HG02678 (cell line): ENCODE measurements around the gene RHOT2.
"Not testable (repeated sequence)": the region's sequence is repeated elsewhere in the genome, so short reads cannot be mapped to it uniquely, and the experiment has no call there.

Experiments
- ATAC-seq: cut with Tn5 transposase; IDR thresholded peaks from one replicate; pipeline ENCODE4 v1.9.1; 2021; ENCODE audit warnings: mild to moderate bottlenecking, moderate library complexity; ENCODE audit not compliant: unreplicated experiment

The RHOT2 gene

DNA sequence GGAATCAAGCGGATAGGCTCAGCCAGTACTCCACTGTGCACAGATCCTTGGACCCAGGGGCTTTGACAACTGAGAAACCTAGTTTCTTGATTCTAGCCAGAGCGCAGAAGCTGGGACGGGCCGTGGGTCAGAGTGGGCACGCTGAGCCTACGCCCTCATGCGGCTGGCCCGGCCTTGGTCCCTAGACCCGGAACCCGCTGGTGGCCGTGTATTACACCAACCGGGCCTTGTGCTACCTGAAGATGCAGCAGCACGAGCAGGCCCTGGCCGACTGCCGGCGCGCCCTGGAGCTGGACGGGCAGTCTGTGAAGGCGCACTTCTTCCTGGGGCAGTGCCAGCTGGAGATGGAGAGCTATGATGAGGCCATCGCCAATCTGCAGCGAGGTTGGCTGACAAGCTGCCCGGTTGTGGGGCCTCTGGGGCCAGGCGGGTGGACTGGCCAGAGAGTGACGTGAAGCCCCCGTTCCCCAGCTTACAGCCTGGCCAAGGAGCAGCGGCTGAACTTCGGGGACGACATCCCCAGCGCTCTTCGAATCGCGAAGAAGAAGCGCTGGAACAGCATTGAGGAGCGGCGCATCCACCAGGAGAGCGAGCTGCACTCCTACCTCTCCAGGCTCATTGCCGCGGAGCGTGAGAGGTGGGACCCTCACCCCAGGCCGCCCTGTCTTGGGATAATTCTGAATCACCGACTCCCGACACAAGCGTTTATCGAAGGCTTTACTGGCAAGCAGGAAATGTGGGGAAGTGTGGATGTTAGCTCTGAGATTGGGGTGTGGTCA is 13.2 kb downstream of the RHOT2 start:
- ATAC-seq, result no peak

DNA sequence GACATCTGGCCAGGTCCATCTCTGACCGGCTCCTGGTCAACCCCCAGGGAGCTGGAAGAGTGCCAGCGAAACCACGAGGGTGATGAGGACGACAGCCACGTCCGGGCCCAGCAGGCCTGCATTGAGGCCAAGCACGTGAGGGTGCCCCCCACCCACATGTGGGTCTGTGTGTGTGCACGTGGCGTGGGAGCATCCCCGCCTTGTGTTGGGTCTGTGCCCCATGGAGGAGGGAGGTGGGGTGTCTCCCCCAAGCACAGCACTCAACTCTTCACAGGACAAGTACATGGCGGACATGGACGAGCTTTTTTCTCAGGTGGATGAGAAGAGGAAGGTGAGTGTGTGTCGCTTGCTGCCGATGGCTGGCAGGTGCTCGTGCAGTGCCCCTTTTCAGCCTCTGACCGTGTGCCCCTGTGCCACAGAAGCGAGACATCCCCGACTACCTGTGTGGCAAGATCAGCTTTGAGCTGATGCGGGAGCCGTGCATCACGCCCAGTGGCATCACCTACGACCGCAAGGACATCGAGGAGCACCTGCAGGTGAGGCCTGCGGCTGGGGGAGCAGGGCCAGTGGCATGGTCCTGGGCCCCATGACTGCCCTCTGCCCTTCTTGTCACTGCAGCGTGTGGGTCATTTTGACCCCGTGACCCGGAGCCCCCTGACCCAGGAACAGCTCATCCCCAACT is 14.0 kb downstream of the RHOT2 start:
- ATAC-seq, result no peak

DNA sequence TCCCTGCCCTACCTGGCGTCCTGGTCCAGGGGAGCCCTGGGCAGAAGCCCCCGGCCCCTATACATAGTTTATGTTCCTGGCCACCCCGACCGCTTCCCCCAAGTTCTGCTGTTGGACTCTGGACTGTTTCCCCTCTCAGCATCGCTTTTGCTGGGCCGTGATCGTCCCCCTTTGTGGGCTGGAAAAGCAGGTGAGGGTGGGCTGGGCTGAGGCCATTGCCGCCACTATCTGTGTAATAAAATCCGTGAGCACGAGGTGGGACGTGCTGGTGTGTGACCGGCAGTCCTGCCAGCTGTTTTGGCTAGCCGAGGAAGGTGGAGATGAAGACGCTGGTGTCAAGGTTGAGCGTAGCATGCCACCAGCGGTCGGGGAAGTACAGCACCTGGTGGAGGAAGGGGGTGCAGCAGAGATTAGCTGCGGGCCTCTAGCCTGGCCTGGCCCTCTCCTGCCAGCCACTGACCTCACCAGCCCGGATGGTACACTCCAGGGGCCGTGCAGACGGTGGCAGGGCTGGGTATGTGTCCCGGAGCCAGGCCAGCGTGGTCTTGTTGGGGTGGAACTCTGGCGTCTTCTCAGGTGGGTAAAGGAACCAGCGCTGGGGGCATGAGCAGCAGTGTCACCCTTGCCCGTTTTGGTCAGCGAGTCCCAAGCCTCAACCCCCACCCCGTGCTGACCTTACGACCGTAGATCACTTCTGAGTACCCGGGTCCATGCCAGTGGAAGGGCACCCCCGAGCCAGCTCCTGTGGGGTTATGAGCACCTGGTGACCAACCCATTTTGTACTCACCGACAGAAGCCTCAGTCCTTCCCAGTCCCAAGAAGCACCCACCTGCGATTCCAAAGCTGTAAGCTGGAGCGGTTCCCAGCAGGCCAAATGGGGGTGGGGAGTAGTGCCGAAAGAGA is 14.8 kb downstream of the RHOT2 start:
- no peak for ATAC-seq

DNA sequence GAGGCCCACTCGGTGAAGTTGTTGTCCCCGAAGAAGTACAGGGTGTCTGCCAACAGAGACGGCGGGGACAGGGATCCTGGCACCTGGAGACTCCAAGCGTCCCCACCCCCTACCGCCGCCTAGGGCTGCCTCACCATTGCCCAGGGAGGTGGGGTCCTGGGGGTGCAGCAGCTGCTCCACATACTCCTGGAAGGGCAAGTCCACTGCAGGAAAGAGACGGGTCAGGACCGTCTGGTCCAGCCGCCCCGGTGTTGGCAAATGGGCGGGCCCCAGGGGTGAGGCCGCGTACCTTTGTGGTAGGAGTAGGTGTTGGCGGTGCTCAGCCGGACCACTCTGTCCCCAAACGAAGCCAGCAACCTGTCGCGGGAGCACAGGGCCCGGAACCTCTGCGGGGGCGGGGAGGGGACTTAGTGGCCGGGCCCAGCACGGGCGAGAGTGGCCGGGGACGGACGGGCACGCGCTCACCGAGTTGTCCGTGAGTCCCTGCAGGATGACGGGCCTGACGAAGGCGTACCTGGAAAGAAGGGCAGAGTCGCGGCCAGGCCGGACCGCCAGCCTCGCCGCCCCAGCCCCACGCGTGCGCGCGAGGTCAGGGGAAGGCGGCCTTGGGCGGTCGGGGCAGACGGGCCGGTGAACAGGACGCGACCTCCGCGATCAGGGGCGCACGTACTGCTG is 15.6 kb downstream of the RHOT2 start:
- no peak for ATAC-seq

DNA sequence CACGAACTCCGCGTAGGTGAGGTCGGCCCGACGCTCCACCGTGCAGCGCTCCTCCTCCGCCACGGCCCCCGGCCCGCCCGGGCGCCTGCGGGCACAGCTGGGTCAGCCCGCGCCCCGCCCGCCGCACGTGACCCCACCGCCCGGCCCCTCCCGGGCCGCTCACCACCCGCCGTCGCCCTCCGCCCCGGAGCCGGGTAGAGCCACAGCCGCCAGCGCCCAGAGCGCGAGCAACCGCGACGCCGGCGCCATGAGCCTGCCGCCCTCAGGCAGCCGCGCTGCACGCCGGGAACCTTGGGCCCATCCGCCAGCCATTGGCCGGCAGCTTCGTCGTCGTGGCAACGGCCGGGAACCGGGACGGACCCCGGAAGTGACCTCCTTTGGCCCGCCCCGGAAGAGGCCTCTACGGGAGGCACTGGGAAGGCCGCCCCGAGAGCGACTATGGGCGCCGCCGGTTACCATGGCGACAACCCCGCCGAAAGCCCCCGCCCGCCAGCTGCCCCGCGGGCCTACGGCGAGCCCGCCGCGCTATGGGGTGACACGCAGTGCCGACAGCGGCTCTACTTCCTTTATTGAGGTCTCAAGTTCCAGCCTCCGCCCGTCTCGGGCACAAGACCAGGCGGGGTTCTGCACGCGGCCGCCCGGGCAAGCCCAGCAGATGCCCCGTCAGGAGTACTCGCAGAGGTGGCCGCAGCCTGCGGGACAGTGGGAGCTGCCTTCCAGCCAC is 16.3 kb downstream of the RHOT2 start, which contains the start of gene JMJD8:
JMJD8 (minus strand) TSS at position 264 of the 724 bp plus-strand sequence; CDS start at position 249, 15 bp downstream.
- ATAC-seq, result peak; percentile 64

DNA sequence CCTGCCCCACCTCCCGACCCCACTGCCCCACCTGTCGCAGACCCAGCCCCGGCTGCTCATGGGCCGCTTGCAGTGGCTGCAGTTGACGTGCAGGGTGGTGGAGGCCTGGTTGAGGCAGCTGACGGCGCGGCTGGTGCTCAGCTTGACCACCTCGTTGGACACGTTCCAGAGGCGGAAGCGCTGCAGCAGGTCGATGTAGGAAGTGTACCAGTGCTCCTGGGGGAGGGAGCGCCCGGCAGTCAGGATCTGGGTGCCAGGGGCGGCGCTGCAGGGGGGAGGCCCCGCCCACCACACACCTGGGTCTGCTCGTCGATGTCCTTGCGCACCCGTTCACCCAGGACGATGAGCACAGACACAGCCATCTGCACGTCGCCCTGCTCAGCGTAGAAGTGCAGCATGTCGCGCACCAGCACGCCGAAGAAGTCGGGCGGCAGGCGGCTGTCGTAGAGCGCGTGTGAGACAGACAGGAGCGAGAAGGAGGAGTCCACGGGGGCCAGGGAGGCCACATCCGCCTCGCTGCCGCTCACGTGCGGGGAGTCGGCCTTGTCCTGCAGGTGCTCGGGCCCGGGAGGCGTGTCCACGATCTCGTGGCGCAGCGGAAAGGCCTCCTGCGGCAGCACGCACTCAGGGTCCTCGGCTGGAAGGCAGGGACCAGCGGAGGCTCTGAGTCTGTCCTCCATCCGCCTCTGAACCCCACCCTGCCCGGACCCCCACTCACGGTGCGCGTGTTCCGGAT is 17.2 kb downstream of the RHOT2 start:
- ATAC-seq, result no peak

DNA sequence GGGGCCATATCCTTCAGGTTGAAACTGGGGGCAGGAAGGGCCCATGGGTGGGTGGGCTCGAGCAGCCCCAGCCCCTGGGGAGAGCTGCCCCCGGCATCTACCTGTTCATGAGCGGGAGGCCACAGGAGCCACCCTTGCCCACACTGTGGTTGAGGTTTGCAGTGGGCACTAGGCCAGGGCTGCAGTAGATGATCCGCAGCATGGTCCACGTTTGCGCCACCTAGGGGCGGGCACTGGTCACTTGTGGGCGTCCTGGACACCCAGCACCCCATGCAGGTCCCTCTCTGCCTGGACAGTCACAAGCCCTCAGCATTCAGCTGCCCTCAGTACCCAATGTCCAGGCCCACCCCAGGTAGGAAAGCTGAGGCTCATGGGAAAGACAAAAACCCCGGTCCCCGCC is 18.0 kb downstream of the RHOT2 start:
- no peak for ATAC-seq

DNA sequence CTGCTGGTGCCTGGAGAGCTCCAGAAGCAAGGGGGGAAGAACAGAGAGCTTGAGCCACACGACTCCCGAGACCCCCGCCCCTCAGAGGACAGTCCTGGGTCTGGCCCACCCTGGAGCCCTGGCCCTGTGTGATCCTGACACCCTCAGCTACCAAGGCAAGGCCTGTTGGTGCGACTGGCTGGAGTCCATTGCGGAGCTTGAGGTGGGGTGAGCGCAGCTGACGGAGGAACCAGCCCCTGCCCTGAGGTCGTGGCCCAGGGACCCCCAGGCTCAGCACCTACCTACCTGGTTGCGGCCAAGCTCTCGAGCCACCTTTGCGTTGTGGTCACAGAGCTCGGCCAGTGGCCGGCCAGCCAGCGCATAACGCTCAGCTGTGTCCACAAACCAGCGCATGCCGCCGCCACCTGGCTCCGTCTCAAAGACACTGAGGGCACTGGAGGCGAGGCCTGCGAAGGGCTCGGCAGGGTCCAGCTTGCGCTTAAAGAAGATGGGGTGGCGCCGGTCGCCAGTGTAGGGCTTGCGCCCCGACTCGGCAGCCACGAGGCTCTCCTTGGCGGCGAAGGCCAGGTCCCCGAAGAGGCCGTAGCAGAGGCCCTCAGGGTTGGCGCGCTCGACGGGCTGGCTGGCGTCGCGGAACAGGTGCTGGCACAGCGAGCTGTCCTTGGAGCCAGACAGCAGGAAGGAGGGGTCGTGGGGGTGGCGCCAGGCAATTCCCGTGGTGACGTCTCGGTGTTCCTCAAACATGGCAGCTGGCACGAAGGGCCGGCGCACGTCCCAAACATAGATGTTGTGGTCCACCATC is 18.7 kb downstream of the RHOT2 start:
- no peak for ATAC-seq

DNA sequence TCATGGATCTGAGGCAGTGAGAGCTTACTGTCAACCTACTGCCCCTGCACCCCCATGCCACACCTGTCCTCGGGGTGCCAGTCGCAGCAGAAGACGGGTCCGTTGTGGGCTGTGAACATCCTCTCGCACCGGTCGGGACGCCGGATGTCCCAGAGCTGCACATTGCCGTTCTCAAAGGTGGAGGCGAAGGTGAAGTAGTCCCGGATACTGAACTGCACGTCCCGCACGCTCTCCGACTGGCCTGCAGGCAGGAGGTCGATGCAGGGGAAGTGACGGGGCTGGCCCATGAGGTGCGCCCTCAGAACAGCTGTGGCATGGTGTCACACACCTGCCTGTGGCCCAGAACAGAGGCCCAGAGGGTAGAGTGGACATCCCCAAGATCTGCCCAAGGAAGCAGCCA is 19.6 kb downstream of the RHOT2 start:
- ATAC-seq, result no peak

DNA sequence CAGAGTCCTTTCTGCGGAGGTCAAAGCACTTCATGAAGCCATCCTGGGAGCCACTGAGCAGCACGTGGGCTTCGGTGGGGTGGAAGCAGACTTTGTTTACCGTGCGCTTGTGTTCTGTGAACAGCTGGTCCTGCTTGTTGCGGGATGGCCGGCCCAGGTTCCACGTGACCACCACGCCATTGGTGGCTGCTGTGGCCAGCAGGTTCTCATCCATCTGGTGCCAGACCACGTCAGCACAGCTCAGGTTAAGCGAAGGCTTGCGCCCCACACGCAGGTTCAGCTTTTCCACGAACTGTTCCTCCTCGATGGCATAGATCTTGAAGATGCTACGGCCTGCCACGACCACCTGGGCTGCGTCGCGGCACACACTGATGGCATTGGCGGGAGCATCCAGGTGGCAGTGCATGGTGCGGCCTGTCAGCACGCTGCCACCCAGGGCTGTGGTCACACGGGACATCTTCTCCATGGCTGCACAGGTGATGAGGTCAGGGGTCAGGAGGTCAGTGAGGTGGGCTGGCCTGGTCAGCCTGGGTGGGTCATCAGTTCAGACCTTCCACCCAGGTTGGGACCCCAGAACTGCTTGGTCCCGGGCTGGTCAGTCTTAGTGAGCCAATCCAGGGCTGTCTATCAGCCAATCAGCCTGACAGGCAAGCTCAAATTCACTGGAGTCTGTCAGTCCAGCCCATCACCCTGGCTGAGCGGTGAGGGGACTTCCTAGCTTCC is 21.4 kb downstream of the RHOT2 start:
- no peak for ATAC-seq

DNA sequence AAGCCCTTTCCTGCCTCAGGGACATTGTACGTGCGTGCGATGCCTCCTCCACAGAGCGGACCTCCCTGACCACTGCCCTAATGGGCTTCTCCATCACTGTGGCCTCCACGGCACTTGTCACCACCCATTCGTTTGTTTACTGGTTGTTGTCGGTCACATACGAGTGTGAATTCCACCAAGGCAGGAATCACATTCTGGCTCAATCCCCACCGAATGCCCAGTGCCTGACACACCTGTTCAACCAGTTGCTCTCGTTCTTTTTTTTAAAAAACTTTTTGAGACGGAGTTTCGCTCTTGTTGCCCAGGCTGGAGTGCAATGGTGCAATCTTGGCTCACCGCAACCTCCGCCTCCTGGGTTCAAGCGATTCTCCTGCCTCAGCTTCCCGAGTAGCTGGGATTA is 23.3 kb downstream of the RHOT2 start:
- not testable (repeated sequence) for ATAC-seq

DNA sequence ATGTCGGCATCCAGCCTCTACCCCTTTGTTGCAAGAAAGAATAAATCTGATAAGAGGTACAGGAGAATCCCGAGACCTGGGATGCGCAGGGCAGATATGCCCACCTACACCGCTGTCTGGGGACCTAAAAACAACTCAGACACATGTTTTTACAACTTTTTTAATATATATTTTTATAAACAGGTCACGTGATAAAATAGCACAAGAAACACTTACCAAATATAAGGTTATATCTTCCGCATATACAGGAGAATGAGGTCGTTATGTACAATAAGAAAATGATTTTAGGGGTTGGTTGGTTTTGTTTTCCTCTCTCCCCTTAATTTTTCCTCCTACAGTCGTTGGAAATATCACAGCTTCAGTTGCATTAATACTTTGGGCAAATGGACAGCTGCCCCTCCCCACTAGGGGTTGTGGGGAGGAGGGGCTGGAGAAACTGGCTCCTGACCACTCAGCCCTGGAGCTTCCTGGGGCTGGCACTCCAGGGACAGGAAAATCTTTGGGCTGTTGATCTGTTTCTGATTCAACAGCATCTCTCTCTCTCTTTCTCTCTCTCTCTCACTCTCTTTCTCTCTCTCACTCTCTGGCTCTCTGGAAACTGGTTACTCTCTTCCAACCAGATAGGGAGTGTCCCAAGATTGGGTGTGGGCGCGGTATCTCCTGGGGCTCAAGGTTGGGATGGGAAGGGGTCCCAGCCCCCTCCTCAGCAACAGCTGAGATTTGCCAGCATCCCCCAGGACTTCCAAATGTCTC is 24.6 kb downstream of the RHOT2 start:
- ATAC-seq, result no peak

DNA sequence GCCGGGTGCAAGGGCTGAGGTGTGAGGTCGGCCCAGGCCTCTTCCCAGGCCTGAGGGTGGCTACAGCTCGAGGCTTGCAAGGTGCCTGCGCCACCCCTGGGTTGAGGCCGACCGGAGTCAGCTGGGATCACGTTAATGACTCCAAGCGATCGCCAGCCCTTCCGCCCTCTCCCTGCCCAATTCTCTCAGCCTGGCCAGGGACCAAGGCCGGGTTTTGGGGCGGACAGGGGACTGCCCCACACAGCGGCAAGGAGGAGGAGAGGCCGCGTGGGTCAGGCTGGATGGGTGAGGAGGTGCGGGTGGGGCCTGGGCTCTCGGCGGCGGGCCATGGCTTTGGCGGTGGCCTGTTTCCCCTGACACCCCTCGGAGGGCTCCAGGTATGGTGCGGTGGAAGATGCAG is 25.4 kb downstream of the RHOT2 start:
- no peak for ATAC-seq

DNA sequence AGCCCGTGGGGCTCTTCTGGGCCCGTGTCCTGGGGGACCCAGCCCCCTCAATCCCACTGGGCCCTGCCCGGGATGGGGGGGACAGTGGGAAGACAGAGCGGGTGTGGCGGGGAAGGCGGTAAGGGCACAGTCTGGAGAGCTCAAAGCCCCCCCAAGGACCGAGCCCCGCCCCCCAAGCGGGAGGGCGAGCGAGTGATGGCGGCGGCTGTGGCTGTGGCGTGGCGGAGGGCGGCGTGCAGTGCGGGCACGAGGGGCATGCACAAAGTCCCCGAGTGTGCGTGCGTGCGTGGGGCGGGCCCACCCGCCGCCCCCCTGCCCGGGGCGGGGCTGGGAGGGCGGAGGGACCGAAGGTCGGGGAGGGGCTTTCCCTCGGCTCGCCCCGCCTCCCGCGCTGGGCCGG is 25.8 kb downstream of the RHOT2 start:
- ATAC-seq, result no peak

DNA sequence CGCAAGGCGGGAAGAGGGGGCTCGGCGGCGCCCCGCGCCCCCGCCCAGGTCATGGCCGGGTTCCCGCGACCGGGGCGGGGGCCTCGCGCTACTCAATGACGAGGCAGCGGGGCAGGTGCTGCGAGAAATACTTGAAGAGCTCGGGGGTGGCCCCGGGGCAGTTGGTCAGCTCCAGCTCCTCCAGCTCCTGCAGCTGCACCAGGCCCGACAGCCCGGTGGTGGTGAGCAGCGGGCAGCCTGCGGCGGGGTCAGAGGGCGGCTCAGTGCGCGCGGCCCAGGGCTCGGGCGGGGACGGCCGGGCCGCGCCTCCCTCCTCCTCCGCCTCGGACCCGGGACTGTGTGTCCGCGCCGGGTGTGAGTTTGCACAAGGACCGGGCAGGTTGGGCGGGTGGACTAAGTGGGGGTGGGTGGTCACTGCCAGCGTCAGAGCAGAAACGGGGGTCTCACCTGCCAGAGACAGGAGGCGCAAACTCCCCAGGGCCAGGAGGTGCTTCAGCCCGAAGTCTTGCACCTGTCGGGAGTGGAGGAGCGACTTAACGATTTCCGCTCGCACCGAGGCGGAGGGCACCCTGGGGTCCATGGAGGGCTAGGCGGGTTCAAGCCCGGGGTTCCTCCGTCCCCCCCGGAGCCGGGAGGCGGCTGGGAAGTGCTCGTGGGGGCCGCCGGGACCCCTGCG is 26.4 kb downstream of the RHOT2 start:
- no peak for ATAC-seq

DNA sequence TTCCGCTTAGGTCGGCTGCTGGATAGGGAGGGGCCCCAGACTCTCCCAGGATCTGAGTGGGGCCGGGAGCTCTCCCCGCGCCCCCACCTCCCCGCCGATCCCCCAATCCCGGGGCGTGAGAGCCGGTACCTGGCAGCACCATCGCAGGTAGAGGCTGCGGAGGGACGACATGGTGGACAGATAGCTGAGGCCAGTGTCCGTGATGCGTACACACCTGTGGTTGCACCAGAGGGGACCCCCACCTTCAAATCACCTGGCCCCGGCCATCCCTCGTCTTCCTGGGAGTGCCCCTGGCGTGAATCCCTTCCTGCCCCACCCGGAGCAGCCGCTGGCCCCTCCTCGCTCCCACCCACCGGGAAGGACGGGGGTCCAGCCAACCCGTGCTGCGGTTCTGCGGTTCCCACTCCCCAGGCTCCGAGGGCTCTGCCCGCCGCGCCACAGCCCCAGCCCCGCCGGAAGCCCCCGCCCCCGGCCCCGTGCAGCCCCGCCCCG is 27.0 kb downstream of the RHOT2 start:
- no peak for ATAC-seq
